ENCODE data around the gene IFT43. TPM values are rescaled to one million over a fixed set of nuclear protein-coding genes. Genes with fewer than 3 reads are reported as not detected.

Gene IFT43
- total and polyA plus RNA-seq, 10 of the 15 experiments (the other 5 are each of a cell fraction or from before 2014, with no cell fraction given), result 8.2 to 24.8 (median 14.0) TPM

- Histone ChIP-seq H3K79me2 (ENCODE audit: control insufficient read depth, insufficient read depth, low read length) (no peaks in the 10 kb centered on the region), H3K27ac (ENCODE audit: control insufficient read depth, insufficient read depth) (no peak overlapping the region), H3K27me3 (replicated peaks in 1 of 2; ENCODE audit: control insufficient read depth in 2 of 2, insufficient read depth in 2 of 2, low read length in 1 of 2) (no peaks in the 10 kb centered on the region), H3K9me3 (replicated peaks; ENCODE audit: control insufficient read depth, insufficient read depth, low read length) (no peaks in the 10 kb centered on the region), H3K4me3 (no peak overlapping the region), H3K4me2 (ENCODE audit: control insufficient read depth, insufficient read depth) (no peak overlapping the region), H3K4me1 (ENCODE audit: control insufficient read depth, insufficient read depth, low read length) (peaks cover 11% of the 10 kb centered on the region), H3K9ac (ENCODE audit: control insufficient read depth, insufficient read depth, low read length) (no peak overlapping the region), H4K20me1 (ENCODE audit: control insufficient read depth, insufficient read depth) (no peaks in the 10 kb centered on the region), H3K36me3 (ENCODE audit: control insufficient read depth in 2 of 2, insufficient read depth in 2 of 2, low read length in 1 of 2) (no peaks in the 10 kb centered on the region), H2AFZ (ENCODE audit: control insufficient read depth, low read depth, low read length) (no peak overlapping the region)
- ChIA-PET SMC1A (ENCODE audit: uncharacterized antibody, unreplicated experiment) (interaction anchor here (0.6 kb wide), 2 partner anchors 200 to 367 kb away, joined by 3 to 4 read pairs; no protein-coding TSS in a partner anchor), RAD21 (ENCODE audit: unreplicated experiment) (no interaction called here), POLR2A (no interaction called here), CTCF (interaction anchor here (1.0 to 1.5 kb wide), 2 partner anchors 9 to 15 kb away, joined by 3 to 4 read pairs; no protein-coding TSS in a partner anchor)
- intact Hi-C loops (cut with micrococcal nuclease; ENCODE audit: unreplicated experiment), result no loop called here
- no peak for DNase-seq (ENCODE audit: low read depth, low spot score)
- no TSS peak for BruUV-seq (replicated peaks)
- no peak for TF ChIP-seq POLR2A (IDR thresholded peaks at IDR 0.05; ENCODE audit: low read depth, low read length)
- TF ChIP-seq YBX1 (IDR thresholded peaks at IDR 0.05), result no peak
- TF ChIP-seq GATAD2B (conservative IDR thresholded peaks at IDR 0.05; ENCODE audit: low read depth), result no peak
- TF ChIP-seq E4F1 (IDR thresholded peaks at IDR 0.05; ENCODE audit: borderline replicate concordance, partially characterized antibody), result no peak
- TF ChIP-seq ASH2L (IDR thresholded peaks at IDR 0.05; ENCODE audit: borderline replicate concordance, low read depth), result no peak
- no peak for TF ChIP-seq TCF7 (IDR thresholded peaks at IDR 0.05; ENCODE audit: borderline replicate concordance)
- no peak for TF ChIP-seq RCOR1 (conservative IDR thresholded peaks at IDR 0.05; ENCODE audit: low read depth, low read length)
- TF ChIP-seq SUZ12 (IDR thresholded peaks at IDR 0.05; ENCODE audit: unreplicated experiment), result no peak
- no peak for TF ChIP-seq NR2C2 (IDR thresholded peaks at IDR 0.05; ENCODE audit: borderline replicate concordance, control insufficient read depth, insufficient read length, low read depth)
- no peak for ATAC-seq
- in situ Hi-C loops (cut with MboI), result no loop called here
- 47% methylated on average over 4 of the region's 4 CpGs for WGBS (ENCODE audit: insufficient coverage, insufficient replicate concordance, low lambda C conversion rate, missing lambda C conversion rate)
- no peak for FAIRE-seq
Observed at GRCh38 chr14:75991753-75992152, 6.2 kb downstream of the IFT43 start.
